Measurements from ENCODE around the gene HOXD1.
A peak's percentile ranks its signal among the peaks of the same experiment; 100 is the strongest.

HOXD1 gene

DNA sequence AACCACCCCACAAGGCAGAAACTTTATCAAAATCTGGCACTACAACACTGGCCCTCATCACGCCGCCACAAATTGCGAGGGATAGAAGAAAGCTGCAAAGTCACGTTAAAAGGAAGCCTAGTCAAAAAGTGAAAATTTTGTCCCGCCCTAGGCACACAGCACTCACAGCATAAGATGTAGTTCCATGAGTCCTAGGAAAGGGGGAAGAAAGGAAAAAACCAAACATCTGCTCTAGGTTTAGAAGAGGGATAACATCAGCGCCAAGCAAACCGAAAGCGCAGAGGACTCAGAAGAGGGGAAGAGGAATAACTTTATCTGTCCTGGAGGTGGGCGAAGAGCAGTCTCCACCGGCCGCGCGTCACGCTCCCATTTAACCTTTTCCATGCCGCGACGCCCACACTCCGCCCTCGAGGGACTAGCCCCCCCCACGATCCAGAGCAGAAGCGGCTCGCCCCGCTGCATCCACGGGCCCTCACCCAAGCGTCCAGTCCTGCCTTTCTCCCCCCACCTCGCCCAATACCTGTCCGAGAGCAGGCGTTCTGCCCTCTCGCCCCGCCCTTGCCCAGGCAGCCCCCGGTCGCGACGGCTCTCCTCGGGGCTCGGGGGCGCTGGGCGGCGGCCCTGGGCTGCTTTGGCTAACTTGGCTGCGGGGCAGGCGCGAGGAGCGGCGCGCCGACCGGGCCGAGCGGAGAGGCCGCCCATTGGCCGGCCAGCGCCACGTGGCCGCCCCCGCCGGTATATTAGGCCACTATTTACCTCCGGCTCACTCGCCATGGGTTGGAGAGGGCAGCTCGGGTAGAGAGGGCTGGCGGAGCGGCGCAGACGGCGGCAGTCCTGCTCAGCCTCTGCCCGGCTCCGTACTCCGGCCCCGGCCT is at the start of gene HOXD1:
HOXD1 (plus strand) TSS at position 770 of the 875 bp plus-strand sequence. CDS start 134 bp downstream, outside the sequence.
- no peak for TF ChIP-seq ZNF274 (IDR thresholded peaks at IDR 0.05; ENCODE audit: low read depth, low read length)
- no peak for TF ChIP-seq YY1 (IDR thresholded peaks at IDR 0.05; ENCODE audit: insufficient read depth, insufficient read length)
- Histone ChIP-seq H3K9me3 (ENCODE audit: insufficient read depth, low read length) (no peaks in the 10 kb centered on the region), H3K9ac (ENCODE audit: insufficient read length, low read depth) (peak within 1 kb of the TSS; percentile 38), H3K27me3 (ENCODE audit: insufficient read depth, insufficient read length) (peaks cover 99% of the 10 kb centered on the region), H3K4me3 (ENCODE audit: insufficient read length, low read depth) (peak within 1 kb of the TSS; percentile 43), H3K4me1 (ENCODE audit: insufficient read depth, insufficient read length) (peaks cover 9% of the 10 kb centered on the region), H3K36me3 (ENCODE audit: insufficient read depth, insufficient read length, low read length) (no peaks in the 10 kb centered on the region)
- no peak for DNase-seq (ENCODE audit: low read depth, low spot score)

DNA sequence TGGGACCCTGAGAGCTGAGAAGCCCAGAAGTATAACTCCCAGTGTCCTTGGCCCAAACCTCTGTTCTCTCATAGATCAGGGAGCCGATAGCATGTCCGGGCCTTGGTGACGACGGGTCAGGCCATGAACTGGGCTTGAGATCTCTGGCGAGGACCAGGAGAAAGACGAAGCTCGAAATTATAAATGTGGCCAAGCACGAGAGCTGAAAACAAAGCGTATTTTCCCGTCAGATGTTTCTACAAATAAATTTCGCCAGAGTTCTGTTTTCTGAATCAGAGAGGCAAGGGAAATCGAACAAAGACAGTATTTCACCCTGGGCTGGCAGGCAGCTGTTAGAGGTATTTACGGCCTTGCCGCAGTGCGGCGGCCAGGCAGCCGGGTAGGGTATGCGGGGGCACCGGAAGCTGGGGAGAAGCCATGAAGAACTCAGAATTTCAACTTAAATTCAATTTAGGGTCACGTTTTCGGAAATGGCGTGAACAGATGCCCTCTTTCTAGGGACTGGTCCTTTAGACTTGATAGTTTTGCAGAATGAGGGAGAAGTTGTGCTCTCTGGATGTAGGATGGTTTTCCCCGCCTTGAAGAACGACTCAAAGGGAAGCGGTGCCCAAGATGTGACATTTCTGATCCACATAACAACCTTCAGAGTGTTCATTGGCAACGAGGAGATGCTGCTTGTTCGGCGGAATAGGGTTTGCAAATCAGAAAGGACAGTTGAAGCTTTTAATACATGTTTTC is 49.4 kb upstream of the HOXD1 start:
- no peak overlapping the region for H3K4me3 ChIP-seq (ENCODE audit: insufficient read length, low read depth)
- no peaks in the 10 kb centered on the region for H3K9me3 ChIP-seq (ENCODE audit: insufficient read depth, low read length)
- no peaks in the 10 kb centered on the region for H3K36me3 ChIP-seq (ENCODE audit: insufficient read depth, insufficient read length, low read length)
- peaks cover 3% of the 10 kb centered on the region for H3K4me1 ChIP-seq (ENCODE audit: insufficient read depth, insufficient read length)
- no peak overlapping the region for H3K9ac ChIP-seq (ENCODE audit: insufficient read length, low read depth)
- peaks cover 89% of the 10 kb centered on the region for H3K27me3 ChIP-seq (ENCODE audit: insufficient read depth, insufficient read length)
- no peak for DNase-seq (ENCODE audit: low read depth, low spot score)
- TF ChIP-seq ZNF274 (IDR thresholded peaks at IDR 0.05; ENCODE audit: low read depth, low read length) (no peak), SUZ12 (IDR thresholded peaks at IDR 0.05; ENCODE audit: extremely low read depth, insufficient read depth, insufficient read length) (no peak), YY1 (IDR thresholded peaks at IDR 0.05; ENCODE audit: insufficient read depth, insufficient read length) (no peak)

DNA sequence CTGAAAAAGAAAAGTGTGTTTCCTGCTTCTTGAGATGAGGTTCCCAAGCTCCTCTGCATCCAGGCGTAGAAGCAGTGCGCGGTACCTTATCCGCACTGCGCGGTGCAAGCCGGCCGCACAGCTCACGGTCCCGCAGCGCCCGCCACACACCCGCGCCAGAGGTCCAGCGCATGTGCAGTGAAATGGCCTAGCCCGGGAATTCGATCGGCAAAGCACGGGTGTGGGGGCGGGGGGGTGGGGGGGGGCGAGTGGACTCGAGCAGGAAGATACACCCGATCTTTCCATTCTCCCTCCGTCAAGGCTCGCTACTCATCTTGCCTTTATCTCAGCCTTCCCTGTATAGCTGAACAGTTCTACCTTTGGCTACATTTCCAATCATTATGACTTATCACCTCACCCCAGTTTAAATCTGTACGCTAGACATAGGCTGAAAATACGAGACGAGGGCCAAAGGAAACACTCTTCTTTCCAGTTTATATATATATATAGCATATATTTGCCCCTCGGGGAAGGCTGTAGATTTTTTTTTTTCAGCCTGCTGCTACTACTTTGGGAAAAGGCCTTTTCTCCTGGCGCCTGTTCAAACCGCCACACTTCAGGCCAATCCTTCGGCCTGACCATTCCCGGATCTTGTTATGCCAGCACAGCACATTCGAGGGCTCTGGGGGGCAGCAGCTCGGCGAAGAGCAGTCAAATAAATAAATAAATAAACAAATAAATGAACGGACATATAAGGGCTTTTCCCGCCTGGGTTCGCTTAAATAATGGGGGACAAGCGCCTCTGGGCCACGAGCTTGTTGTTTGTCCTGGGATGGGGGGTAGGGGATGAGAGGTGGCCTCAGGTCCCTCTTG is 48.6 kb upstream of the HOXD1 start:
- H3K36me3 ChIP-seq (ENCODE audit: insufficient read depth, insufficient read length, low read length) = no peaks in the 10 kb centered on the region
- H3K4me1 ChIP-seq (ENCODE audit: insufficient read depth, insufficient read length) = peaks cover 3% of the 10 kb centered on the region
- H3K9ac ChIP-seq (ENCODE audit: insufficient read length, low read depth) = peak overlapping the region; percentile 82
- peaks cover 89% of the 10 kb centered on the region for H3K27me3 ChIP-seq (ENCODE audit: insufficient read depth, insufficient read length)
- no peaks in the 10 kb centered on the region for H3K9me3 ChIP-seq (ENCODE audit: insufficient read depth, low read length)
- H3K4me3 ChIP-seq (ENCODE audit: insufficient read length, low read depth) = peak overlapping the region; percentile 54
- no peak for DNase-seq (ENCODE audit: low read depth, low spot score)
- no peak for TF ChIP-seq YY1 (IDR thresholded peaks at IDR 0.05; ENCODE audit: insufficient read depth, insufficient read length)
- no peak for TF ChIP-seq ZNF274 (IDR thresholded peaks at IDR 0.05; ENCODE audit: low read depth, low read length)
- TF ChIP-seq SUZ12 (IDR thresholded peaks at IDR 0.05; ENCODE audit: extremely low read depth, insufficient read depth, insufficient read length) = no peak

DNA sequence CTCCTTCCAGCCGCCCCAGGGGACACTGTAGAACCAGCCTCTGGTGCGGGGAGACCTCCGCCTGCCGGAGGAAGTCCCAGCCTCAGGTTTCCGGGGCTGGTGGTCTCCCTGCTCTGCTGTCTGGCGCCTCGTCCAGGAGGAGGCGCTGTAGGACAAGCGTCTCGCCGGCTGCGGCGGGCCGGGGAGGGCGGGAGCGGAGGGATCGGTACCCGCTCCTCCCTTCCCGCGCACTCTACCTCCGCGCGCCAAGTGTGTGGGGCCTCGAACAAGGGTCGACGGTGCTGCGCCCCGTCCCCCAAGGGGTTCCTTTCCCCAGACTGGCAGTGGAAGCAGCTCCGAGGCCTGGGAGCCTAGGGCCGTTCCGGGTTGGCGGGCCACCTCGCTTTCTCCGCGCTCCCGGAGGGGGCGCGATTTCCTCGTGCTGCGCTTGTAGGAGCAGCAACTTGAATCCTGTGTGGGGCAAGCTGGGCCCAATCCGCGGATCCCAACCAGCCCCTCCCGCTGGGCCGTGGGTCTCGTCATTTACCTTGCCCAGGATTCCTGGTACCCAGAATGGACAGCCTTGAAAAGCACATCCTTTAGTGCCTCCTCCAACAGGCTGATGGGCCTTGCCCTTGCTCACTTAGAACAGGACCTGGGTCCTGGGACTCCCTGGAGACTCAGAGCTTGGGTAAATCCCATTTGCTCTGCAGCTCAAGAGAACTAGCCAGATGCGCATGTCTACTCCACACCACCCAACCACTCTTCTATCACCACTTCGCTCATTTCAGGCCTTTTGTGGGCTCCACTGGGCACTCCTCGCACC is 47.8 kb upstream of the HOXD1 start:
- peak overlapping the region; percentile 82 for H3K9ac ChIP-seq (ENCODE audit: insufficient read length, low read depth)
- no peaks in the 10 kb centered on the region for H3K36me3 ChIP-seq (ENCODE audit: insufficient read depth, insufficient read length, low read length)
- peaks cover 2% of the 10 kb centered on the region for H3K4me1 ChIP-seq (ENCODE audit: insufficient read depth, insufficient read length)
- H3K27me3 ChIP-seq (ENCODE audit: insufficient read depth, insufficient read length) = peaks cover 89% of the 10 kb centered on the region
- peak; percentile 69 for DNase-seq (ENCODE audit: low read depth, low spot score)
- TF ChIP-seq ZNF274 (IDR thresholded peaks at IDR 0.05; ENCODE audit: low read depth, low read length) (no peak), YY1 (IDR thresholded peaks at IDR 0.05; ENCODE audit: insufficient read depth, insufficient read length) (no peak), SUZ12 (IDR thresholded peaks at IDR 0.05; ENCODE audit: extremely low read depth, insufficient read depth, insufficient read length) (no peak)
- peak overlapping the region; percentile 54 for H3K4me3 ChIP-seq (ENCODE audit: insufficient read length, low read depth)
- H3K9me3 ChIP-seq (ENCODE audit: insufficient read depth, low read length) = no peaks in the 10 kb centered on the region

DNA sequence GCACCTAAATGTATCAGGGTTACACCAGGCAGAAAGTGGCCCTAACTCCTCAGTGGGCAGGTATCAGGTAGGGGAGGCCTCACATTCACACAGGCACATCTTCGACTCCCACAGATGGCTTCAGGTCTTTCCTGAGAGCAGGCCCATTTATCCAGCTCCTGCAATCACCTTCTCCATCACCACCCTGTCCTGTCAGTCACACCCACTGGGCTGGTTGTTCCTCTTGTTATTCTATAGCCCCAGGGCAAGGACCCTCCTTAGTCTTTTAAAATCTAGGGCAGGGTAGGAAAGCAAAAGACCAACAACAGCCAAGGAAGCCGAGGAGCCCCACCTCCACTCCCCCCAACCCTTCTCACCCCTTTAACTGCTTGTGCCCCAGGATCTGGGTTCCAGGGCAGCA is 46.2 kb upstream of the HOXD1 start:
- no peak overlapping the region for H3K4me3 ChIP-seq (ENCODE audit: insufficient read length, low read depth)
- no peak overlapping the region for H3K9ac ChIP-seq (ENCODE audit: insufficient read length, low read depth)
- H3K36me3 ChIP-seq (ENCODE audit: insufficient read depth, insufficient read length, low read length) = no peaks in the 10 kb centered on the region
- peaks cover 89% of the 10 kb centered on the region for H3K27me3 ChIP-seq (ENCODE audit: insufficient read depth, insufficient read length)
- DNase-seq (ENCODE audit: low read depth, low spot score) = no peak
- no peaks in the 10 kb centered on the region for H3K4me1 ChIP-seq (ENCODE audit: insufficient read depth, insufficient read length)
- TF ChIP-seq YY1 (IDR thresholded peaks at IDR 0.05; ENCODE audit: insufficient read depth, insufficient read length) (no peak), SUZ12 (IDR thresholded peaks at IDR 0.05; ENCODE audit: extremely low read depth, insufficient read depth, insufficient read length) (no peak), ZNF274 (IDR thresholded peaks at IDR 0.05; ENCODE audit: low read depth, low read length) (no peak)
- no peaks in the 10 kb centered on the region for H3K9me3 ChIP-seq (ENCODE audit: insufficient read depth, low read length)

Measured in NT2/D1 (cell line).